ENCODE results near the gene DHX35. TPM values are rescaled to one million over a fixed set of nuclear protein-coding genes. Genes with fewer than 3 reads are reported as not detected.

DHX35 gene
- total RNA-seq, 1 experiment from 2014 or later: 11.2 TPM

DNA sequence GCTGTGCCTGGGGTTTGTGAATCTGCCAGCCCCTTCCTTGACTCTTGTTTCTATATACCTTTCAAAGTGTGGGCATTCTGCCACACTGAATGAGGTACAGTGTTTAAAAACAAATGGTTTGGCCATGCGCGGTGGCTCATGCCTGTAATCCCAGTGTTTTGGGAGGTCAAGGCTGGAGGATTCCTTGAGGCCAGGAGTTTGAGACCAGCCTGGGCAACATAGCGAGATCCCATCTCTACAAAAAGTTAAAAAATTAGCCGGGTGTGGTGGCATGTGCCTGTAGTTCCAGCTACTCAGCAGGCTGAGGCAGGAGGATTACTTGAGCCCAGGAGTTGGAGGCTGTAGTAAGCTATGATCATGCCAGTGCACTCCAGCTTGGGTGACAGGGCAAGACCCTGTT is 30.2 kb upstream of the DHX35 start (continued):
- TF ChIP-seq, protein P1, sequence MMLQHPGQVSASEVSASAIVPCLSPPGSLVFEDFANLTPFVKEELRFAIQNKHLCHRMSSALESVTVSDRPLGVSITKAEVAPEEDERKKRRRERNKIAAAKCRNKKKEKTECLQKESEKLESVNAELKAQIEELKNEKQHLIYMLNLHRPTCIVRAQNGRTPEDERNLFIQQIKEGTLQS (IDR thresholded peaks at IDR 0.05): no peak
- TF ChIP-seq, protein P2, sequence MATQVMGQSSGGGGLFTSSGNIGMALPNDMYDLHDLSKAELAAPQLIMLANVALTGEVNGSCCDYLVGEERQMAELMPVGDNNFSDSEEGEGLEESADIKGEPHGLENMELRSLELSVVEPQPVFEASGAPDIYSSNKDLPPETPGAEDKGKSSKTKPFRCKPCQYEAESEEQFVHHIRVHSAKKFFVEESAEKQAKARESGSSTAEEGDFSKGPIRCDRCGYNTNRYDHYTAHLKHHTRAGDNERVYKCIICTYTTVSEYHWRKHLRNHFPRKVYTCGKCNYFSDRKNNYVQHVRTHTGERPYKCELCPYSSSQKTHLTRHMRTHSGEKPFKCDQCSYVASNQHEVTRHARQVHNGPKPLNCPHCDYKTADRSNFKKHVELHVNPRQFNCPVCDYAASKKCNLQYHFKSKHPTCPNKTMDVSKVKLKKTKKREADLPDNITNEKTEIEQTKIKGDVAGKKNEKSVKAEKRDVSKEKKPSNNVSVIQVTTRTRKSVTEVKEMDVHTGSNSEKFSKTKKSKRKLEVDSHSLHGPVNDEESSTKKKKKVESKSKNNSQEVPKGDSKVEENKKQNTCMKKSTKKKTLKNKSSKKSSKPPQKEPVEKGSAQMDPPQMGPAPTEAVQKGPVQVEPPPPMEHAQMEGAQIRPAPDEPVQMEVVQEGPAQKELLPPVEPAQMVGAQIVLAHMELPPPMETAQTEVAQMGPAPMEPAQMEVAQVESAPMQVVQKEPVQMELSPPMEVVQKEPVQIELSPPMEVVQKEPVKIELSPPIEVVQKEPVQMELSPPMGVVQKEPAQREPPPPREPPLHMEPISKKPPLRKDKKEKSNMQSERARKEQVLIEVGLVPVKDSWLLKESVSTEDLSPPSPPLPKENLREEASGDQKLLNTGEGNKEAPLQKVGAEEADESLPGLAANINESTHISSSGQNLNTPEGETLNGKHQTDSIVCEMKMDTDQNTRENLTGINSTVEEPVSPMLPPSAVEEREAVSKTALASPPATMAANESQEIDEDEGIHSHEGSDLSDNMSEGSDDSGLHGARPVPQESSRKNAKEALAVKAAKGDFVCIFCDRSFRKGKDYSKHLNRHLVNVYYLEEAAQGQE (IDR thresholded peaks at IDR 0.05; ENCODE audit: low read depth): no peak

DNA sequence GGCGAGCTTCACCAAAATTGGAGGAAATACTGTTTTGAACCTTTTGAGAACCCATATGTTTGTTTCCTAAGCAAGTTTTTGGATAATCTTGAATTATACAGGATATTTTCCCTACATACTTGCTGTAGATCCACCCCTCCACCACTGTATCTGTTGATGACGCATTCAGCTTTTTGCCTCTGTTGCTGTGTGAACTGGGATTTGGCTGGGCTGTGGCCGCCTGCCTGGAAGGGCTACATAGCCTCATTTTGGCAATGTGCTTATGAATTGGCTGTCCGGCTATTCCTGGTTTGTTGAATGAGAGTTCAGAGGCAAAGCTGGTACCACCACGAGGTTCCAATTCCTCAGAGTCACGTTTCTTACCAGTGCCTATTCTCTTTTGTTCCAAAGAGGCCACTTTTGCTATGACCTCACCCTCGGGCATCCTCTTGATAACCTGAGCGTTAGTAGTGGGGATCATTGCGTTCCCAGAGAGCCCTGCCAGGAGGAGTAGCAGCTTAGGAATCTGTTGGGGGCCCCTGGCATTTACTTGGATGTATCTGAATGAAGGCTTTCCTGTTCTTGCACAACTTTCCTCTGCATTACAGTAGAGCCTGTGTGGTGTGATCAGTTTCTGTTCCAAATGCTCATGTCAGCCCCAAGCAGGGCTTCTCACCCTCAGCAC is 29.6 kb upstream of the DHX35 start:
- Histone ChIP-seq H3K4me2 (ENCODE audit: low read length) (no peak overlapping the region), H4K20me1 (ENCODE audit: insufficient read depth) (peaks cover 7% of the 10 kb centered on the region; the same call in 1 of the 2 replicates), H3K36me3 (ENCODE audit: control insufficient read depth in 1 of 2, insufficient read depth in 2 of 2, low read length in 2 of 2) (peaks cover 3 to 29% of the 10 kb centered on the region in 2 experiments; a peak in 2 of 4 replicates), H3K4me1 (ENCODE audit: control insufficient read depth in 1 of 2, insufficient read depth in 2 of 2, low read length in 2 of 2) (peaks cover 23 to 48% of the 10 kb centered on the region in 2 experiments), H3K9me3 (ENCODE audit: control insufficient read depth in 1 of 2, insufficient read depth in 1 of 2, low read depth in 1 of 2, low read length in 2 of 2) (no peaks in the 10 kb centered on the region), H3K27me3 (ENCODE audit: insufficient read depth, low read length) (no peaks in the 10 kb centered on the region), H2AFZ (ENCODE audit: low read depth, low read length, poor library complexity, severe bottlenecking) (no peak overlapping the region), H3K27ac (ENCODE audit: low read depth, low read length) (no peak overlapping the region), H3K79me2 (ENCODE audit: insufficient read depth, low read length) (peaks cover 100% of the 10 kb centered on the region), H3K4me3 (replicated peaks in 1 of 2; ENCODE audit: low read depth in 1 of 2, low read length in 2 of 2) (no peak overlapping the region), H3K9me2 (ENCODE audit: insufficient read depth) (no peaks in the 10 kb centered on the region), H3K9ac (ENCODE audit: low read length) (no peak overlapping the region)
- POLR2A ChIA-PET: no interaction called here
- CTCF ChIA-PET: no interaction called here
- intact Hi-C loops (cut with micrococcal nuclease): loop anchor here (2.0 kb wide), 1 partner anchor 30 kb away; the partner anchor contains the start of gene DHX35
- ATAC-seq (no peak), DNase-seq (ENCODE audit: low read depth, low spot score) (no peak)
- no TSS peak for BruUV-seq (replicated peaks)
- RAD21 ChIA-PET (ENCODE audit: low non-redundant PET in 1 of 2, low total read pairs in 2 of 2, uncharacterized antibody in 2 of 2, unreplicated experiment in 2 of 2): no interaction called here
- no peak for TF ChIP-seq YY1 (IDR thresholded peaks at IDR 0.05; ENCODE audit: extremely low read depth, insufficient replicate concordance, low read depth, low read length)
- TF ChIP-seq, protein P3, sequence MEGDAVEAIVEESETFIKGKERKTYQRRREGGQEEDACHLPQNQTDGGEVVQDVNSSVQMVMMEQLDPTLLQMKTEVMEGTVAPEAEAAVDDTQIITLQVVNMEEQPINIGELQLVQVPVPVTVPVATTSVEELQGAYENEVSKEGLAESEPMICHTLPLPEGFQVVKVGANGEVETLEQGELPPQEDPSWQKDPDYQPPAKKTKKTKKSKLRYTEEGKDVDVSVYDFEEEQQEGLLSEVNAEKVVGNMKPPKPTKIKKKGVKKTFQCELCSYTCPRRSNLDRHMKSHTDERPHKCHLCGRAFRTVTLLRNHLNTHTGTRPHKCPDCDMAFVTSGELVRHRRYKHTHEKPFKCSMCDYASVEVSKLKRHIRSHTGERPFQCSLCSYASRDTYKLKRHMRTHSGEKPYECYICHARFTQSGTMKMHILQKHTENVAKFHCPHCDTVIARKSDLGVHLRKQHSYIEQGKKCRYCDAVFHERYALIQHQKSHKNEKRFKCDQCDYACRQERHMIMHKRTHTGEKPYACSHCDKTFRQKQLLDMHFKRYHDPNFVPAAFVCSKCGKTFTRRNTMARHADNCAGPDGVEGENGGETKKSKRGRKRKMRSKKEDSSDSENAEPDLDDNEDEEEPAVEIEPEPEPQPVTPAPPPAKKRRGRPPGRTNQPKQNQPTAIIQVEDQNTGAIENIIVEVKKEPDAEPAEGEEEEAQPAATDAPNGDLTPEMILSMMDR (IDR thresholded peaks at IDR 0.05 in 2 of 3, conservative IDR thresholded peaks at IDR 0.05 in 1 of 3; ENCODE audit: borderline replicate concordance in 1 of 3, insufficient read depth in 1 of 3, low read depth in 2 of 3, low read length in 2 of 3): no peak
- TF ChIP-seq POLR2AphosphoS5 (IDR thresholded peaks at IDR 0.05; ENCODE audit: low read depth, low read length): no peak
- no peak for TF ChIP-seq EZH2 (IDR thresholded peaks at IDR 0.05)
- TF ChIP-seq CBX3 (IDR thresholded peaks at IDR 0.05; ENCODE audit: low read depth): no peak
- TF ChIP-seq, protein P2 (IDR thresholded peaks at IDR 0.05; ENCODE audit: low read depth): no peak
- no peak for TF ChIP-seq EGR1 (IDR thresholded peaks at IDR 0.05; ENCODE audit: low read depth)
- no peak for TF ChIP-seq TCF7L2 (IDR thresholded peaks at IDR 0.05; ENCODE audit: borderline replicate concordance, extremely low read depth, insufficient read depth, insufficient read length)
- TF ChIP-seq RAD21 (IDR thresholded peaks at IDR 0.05; ENCODE audit: low read depth): no peak
- no peak for TF ChIP-seq SIN3A (IDR thresholded peaks at IDR 0.05; ENCODE audit: low read depth)
- no peak for TF ChIP-seq ZFX (IDR thresholded peaks at IDR 0.05)
- no peak for TF ChIP-seq SRF (IDR thresholded peaks at IDR 0.05; ENCODE audit: low read depth)
- TF ChIP-seq ELF1 (IDR thresholded peaks at IDR 0.05; ENCODE audit: borderline replicate concordance, low read depth): no peak
- TF ChIP-seq, protein P4, sequence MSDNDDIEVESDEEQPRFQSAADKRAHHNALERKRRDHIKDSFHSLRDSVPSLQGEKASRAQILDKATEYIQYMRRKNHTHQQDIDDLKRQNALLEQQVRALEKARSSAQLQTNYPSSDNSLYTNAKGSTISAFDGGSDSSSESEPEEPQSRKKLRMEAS (IDR thresholded peaks at IDR 0.05): no peak

All from HCT116 (cell line).